DMS 273 treated with DMSO at 0.1 percent for 48 hours (cell line): ENCODE results near the gene KIAA0513.
"Not testable (repeated sequence)": the region's sequence is repeated elsewhere in the genome, so short reads cannot be mapped to it uniquely, and the experiment has no call there.

Source experiments
- DNase-seq: peaks from one replicate; lab custom pipeline; 2025; lab: John Stamatoyannopoulos, UW

KIAA0513 gene

GRCh38 chr16:85048921-85049562, 21.4 kb downstream of the KIAA0513 start:
- no peak for DNase-seq

GRCh38 chr16:85049706-85050305, 22.2 kb downstream of the KIAA0513 start:
- no peak for DNase-seq

DNA sequence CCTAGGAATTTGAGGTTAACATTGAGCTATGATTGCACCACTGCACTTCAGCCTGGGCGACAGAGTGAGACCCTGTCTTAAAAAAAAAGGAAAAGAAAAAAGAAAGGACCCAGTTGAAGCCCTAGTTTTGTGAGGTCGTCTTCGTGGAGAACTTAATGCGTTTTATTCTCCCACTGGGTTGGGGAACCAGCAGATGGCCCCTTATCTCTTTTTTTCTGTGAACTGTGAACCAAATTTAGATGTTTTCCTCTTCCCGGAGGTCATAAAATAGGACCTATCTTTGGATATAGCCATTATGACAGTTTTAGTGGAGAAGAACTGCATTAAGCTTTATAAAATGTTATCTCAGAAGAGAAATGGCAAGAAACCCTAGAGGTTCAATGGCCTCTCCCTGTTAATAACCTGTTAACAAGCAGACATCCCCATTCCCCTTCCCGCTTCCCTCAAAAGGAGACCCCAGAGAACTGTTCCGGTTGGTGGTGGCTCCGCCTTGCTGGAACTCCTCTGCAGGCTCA, 23.5 kb downstream of the KIAA0513 start:
- no peak for DNase-seq

GRCh38 chr16:85051683-85052082, 24.1 kb downstream of the KIAA0513 start:
- no peak for DNase-seq

DNA sequence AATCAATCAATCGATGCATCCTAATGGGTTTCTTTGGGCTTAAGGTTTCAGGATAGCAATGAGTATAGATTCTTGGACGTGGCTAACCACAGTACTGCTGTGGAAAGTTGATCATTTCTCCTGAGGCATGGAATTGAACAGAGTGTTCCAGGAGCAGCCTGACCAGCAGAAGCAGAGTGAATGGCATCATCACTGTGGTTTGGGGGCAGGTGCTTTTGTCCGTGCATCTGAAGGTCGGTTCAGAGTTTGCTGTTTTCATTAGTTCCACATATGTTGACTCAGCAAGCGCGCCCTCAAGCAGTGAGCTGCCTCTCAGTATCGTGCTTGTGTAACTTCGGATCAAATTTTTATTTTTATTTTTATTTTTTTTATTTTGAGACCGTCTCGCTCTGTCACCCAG, 24.9 kb downstream of the KIAA0513 start:
- DNase-seq = no peak

- not testable (repeated sequence) for DNase-seq
Measured at GRCh38 chr16:85054321-85054720, 26.7 kb downstream of the KIAA0513 start.

- no peak for DNase-seq
Measured at GRCh38 chr16:85054948-85055492, 27.4 kb downstream of the KIAA0513 start.

- DNase-seq = no peak
Measured at GRCh38 chr16:85055493-85056210, 28.1 kb downstream of the KIAA0513 start.

DNA sequence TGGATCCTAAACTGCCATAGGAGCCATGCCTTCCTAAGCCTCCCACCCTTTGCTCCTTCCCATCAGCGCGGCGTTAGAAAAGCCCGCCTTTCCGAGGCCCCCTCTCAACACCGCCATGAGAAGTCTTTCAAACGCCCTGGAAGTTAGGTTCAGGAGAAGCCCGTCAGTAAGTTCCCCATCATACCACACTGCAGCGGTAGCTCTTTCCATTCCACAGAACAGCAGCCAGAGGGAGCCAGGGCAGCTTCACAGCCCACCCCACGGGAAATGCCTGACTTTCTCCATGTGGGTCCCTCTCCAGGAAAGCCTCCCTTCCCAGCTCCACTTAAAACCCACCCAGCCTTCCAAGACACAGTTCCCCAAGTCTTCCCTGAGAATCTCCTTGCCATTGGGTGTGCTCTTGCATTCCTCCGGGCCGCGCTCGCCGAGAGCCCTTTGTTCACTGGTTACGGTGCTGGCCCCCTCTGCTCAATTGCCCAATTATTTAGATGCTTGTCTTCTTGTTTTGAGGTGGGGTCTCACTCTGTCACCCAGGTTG, 28.7 kb downstream of the KIAA0513 start:
- DNase-seq = no peak

DNA sequence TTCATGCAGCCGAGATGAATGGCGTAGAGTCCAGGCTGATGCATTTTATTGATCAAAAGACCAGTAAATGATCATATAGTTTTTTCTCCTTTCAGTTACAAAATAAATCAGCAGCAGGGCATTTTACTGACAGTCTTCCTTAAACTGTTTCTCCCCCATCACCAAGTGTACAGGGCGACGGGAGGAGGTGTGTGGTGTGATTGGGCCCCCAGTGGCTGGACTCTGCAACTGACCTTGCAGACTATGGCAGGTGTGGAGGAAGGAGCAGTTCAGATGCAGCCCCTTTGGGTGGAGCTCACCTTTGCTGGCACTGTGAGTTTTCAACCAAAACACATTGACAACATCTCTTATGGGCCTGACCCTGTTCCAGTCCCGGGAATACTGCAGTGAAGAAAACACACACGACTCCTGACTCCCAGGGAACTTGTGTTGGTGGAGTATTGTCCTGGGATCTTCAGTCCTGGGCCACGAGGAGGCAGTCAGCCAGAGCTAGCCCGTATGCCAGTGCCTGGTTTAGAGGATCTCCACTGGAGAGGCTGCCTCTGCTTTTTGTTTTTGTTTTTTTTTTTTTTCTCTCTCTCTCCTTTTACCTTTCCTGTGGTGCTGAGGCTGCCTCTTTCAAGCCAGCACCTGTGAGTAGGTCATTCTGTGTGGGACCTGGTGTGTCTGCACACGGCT, 29.8 kb downstream of the KIAA0513 start:
- no peak for DNase-seq

GRCh38 chr16:85057948-85058347, 30.4 kb downstream of the KIAA0513 start:
- no peak for DNase-seq

DNA sequence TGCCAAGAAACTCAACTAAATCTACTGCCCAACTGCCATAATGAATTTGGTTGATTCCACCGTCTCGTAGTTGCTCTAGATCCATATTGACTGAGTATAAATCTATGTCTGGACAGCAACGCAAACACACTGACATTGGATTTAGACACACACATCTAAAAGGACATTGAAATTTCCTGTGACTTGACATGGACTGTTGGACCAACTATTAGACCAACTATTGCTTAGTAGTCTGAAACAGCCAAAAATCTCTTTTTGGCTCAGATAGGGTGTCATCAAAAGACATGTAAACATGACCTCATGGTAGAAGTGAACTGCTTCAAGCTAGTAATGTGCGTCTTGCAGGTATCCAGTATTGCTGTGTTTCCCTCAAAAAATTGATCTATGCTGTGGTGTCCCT, 31.3 kb downstream of the KIAA0513 start:
- no peak for DNase-seq

- DNase-seq = no peak
Measured at GRCh38 chr16:85061566-85061965, 34.0 kb downstream of the KIAA0513 start.

GRCh38 chr16:85062323-85062722, 34.7 kb downstream of the KIAA0513 start:
- no peak for DNase-seq

DNA sequence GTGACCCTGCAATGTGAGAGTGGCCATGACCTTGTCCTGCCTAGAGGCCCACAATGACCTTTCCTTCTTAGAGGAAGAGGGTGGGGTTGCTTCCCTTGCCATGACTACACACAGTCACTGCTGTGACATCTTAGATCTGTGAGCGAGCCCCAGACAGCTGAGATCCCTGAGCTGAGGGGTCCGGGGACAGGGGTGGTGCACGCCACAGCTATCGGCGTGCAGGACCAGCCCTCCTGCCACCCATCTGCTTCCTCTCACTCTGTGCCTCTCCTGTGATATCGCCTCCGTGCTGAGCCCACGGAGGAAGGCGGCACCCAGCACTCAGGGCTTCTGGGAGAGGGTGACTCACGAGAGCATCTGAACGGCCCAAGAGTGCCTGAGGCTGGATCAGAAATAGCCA, 35.2 kb downstream of the KIAA0513 start:
- DNase-seq = no peak

- no peak for DNase-seq
Measured at GRCh38 chr16:85064186-85064585, 36.6 kb downstream of the KIAA0513 start.

GRCh38 chr16:85065099-85065498, 37.5 kb downstream of the KIAA0513 start:
- no peak for DNase-seq

GRCh38 chr16:85066346-85066885, 38.8 kb downstream of the KIAA0513 start:
- no peak for DNase-seq

- no peak for DNase-seq
Measured at GRCh38 chr16:85067024-85067423, 39.4 kb downstream of the KIAA0513 start.

- DNase-seq = no peak
Measured at GRCh38 chr16:85067426-85067825, 39.8 kb downstream of the KIAA0513 start.

GRCh38 chr16:85068746-85069145, 41.2 kb downstream of the KIAA0513 start:
- no peak for DNase-seq

DNA sequence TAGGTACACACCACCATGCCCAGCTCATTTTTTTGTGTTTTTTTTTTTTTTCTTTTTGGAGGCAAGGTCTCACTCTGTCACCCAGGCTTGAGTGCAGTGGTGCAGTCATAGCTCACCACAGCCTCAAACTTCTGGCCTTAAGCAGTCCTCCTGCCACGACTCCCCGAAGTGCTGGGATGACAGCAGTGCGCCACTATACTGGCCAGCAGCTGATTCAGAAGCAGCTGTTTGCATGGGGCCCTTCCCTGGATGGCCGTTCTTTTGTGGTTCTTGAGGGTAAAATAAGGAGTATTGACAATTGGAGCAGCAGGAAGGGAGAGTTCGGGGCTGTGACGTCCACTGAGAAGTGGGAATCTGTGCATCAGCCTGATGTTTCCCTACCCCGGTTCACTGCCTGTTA, 41.6 kb downstream of the KIAA0513 start:
- no peak for DNase-seq
